Neutrophil (primary cell): ENCODE measurements around the gene OR12D1.

Source experiments
- H3K27ac ChIP-seq: fragments of 200-600 bp; sonication (generic); 2 replicates; pipeline ENCODE4 v1.5.1; 2016; ENCODE audit warnings: mild to moderate bottlenecking, moderate library complexity
- H3K27me3 ChIP-seq: fragments of 200-600 bp; sonication (generic); 2 replicates; pipeline ENCODE4 v1.6.0; 2016; ENCODE audit warnings: mild to moderate bottlenecking
- H3K36me3 ChIP-seq: fragments of 200-600 bp; sonication (generic); 2 replicates; pipeline ENCODE4 v1.5.1; 2017
- H3K4me1 ChIP-seq, 2 experiments: fragments of 200-600 bp in 1 of 2; sonication (generic) in 1 of 2; 1 replicate in 1 of 2; 2 replicates in 1 of 2; pipeline versions ENCODE4 v1.5.1 to v1.6.1; 2013 to 2016; ENCODE audit warnings: low read depth in 1 of 2, low read length in 1 of 2, mild to moderate bottlenecking in 1 of 2, moderate library complexity in 1 of 2; ENCODE audit not compliant: control insufficient read depth in 1 of 2, insufficient read depth in 1 of 2
- H3K4me3 ChIP-seq, 2 experiments: fragments of 200-600 bp in 1 of 2; sonication (generic) in 1 of 2; 1 replicate in 1 of 2; 2 replicates in 1 of 2; pipeline ENCODE4 v1.5.1; 2013 to 2016; ENCODE audit warnings: low read depth in 1 of 2, low read length in 1 of 2, mild to moderate bottlenecking in 1 of 2, moderate library complexity in 1 of 2
- H3K9me3 ChIP-seq: fragments of 200-600 bp; sonication (generic); 2 replicates; pipeline ENCODE4 v1.5.1; 2016
- TF ChIP-seq, protein P1 (sequence below): fragments of 200-600 bp; sonication (generic); IDR thresholded peaks from 2 replicates; pipeline ENCODE4 v1.5.1; 2016; ENCODE audit warnings: antibody characterized with exemption

OR12D1 gene

DNA sequence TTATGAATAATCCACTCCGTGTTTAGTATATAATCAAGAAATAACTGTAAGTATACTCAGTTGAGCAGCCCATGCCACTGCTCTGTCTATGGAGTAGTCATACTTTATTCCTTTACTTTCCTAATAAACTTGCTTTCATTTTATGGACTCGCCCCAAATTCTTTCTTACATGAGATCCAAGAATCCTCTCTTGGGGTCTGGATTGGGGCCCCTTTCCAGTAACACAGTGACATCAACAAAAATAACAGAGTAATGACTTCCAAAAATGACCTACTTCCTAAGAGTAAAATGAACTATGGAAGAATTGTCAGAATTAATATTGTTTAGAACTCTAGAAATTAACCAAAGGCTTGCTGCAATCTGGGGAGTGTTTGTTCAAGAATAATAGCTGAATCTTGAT lies 51.1 kb downstream of the OR12D1 start:
- Histone ChIP-seq H3K27me3 (no peaks in the 10 kb centered on the region), H3K27ac (no peak overlapping the region), H3K9me3 (no peaks in the 10 kb centered on the region), H3K4me3 (no peak overlapping the region), H3K36me3 (no peaks in the 10 kb centered on the region), H3K4me1 (no peaks in the 10 kb centered on the region)
- TF ChIP-seq, protein P1, sequence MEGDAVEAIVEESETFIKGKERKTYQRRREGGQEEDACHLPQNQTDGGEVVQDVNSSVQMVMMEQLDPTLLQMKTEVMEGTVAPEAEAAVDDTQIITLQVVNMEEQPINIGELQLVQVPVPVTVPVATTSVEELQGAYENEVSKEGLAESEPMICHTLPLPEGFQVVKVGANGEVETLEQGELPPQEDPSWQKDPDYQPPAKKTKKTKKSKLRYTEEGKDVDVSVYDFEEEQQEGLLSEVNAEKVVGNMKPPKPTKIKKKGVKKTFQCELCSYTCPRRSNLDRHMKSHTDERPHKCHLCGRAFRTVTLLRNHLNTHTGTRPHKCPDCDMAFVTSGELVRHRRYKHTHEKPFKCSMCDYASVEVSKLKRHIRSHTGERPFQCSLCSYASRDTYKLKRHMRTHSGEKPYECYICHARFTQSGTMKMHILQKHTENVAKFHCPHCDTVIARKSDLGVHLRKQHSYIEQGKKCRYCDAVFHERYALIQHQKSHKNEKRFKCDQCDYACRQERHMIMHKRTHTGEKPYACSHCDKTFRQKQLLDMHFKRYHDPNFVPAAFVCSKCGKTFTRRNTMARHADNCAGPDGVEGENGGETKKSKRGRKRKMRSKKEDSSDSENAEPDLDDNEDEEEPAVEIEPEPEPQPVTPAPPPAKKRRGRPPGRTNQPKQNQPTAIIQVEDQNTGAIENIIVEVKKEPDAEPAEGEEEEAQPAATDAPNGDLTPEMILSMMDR, result no peak

DNA sequence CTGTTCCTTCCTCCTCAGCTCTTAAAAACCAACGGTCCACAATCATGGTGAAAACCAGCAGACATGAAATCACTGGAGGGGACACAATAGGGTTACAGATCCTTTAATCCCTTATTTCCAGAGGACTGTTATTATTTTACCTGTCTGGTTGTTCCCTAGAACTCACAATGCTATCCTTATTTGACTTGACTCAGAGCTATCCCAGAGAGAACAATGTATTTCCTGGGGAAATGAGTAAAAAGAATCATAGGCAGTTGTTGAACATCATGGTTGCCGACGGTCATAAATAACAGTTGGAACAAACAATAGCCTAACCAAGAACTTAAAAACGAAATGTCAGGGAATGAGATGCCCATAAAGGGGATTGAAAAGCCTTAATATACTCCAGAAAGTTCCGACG lies 51.5 kb downstream of the OR12D1 start:
- no peaks in the 10 kb centered on the region for H3K36me3 ChIP-seq
- H3K4me3 ChIP-seq, result no peak overlapping the region
- H3K4me1 ChIP-seq, result no peaks in the 10 kb centered on the region
- no peaks in the 10 kb centered on the region for H3K9me3 ChIP-seq
- H3K27me3 ChIP-seq, result no peaks in the 10 kb centered on the region
- H3K27ac ChIP-seq, result no peak overlapping the region
- TF ChIP-seq, protein P1, result no peak
